Activated CD4-positive, alpha-beta T cell treated with anti-CD3 and anti-CD28 coated beads for 4 hours (primary cell): ENCODE measurements around the gene KMT2B.

Source experiments
- DNase-seq, 2 donors: peaks; one replicate each; pipeline ENCODE4 v3.0.0-alpha.2; 2020

The KMT2B gene

GRCh38 chr19:35783469-35784434 is 65.9 kb downstream of the KMT2B start:
- DNase-seq: no peak

- DNase-seq: no peak
Observed at GRCh38 chr19:35784503-35785338, 66.9 kb downstream of the KMT2B start.

GRCh38 chr19:35785339-35785627 is 67.5 kb downstream of the KMT2B start:
- no peak for DNase-seq

- no peak for DNase-seq
Observed at GRCh38 chr19:35786299-35787160, 68.7 kb downstream of the KMT2B start.

- DNase-seq: no peak
Observed at GRCh38 chr19:35787227-35787799, 69.5 kb downstream of the KMT2B start.
